Stimulated activated CD4-positive, alpha-beta T cell treated with anti-CD3 and anti-CD28 coated beads, Interleukin-15, amount 100 ng/mL, for 1 hour (primary cell): ENCODE data around the gene CAMK2N1.
"Not testable (repeated sequence)": the region's sequence is repeated elsewhere in the genome, so short reads cannot be mapped to it uniquely, and the experiment has no call there.

Experiments used
- DNase-seq, 2 donors: peaks; one replicate each; pipeline ENCODE4 v3.0.0-alpha.2; 2020; ENCODE audit warnings: low read depth in 1 of 2, low spot score in 1 of 2

Gene CAMK2N1

GRCh38 chr1:20496725-20497383 lies 10.8 kb upstream of the CAMK2N1 start:
- DNase-seq = not testable (repeated sequence)

GRCh38 chr1:20496241-20496661 lies 10.2 kb upstream of the CAMK2N1 start:
- DNase-seq = no peak

- no peak for DNase-seq
These were observed 9.7 kb upstream of the CAMK2N1 start for GRCh38 chr1:20495661-20496060.

GRCh38 chr1:20494609-20495311 lies 8.8 kb upstream of the CAMK2N1 start:
- no peak for DNase-seq

- DNase-seq = peak; percentile 63 to 72
These were observed 8.0 kb upstream of the CAMK2N1 start for GRCh38 chr1:20493839-20494608.

- no peak for DNase-seq
These were observed 7.3 kb upstream of the CAMK2N1 start for GRCh38 chr1:20493309-20493708.

GRCh38 chr1:20492751-20493150 lies 6.7 kb upstream of the CAMK2N1 start:
- DNase-seq = no peak

GRCh38 chr1:20491866-20492265 lies 5.9 kb upstream of the CAMK2N1 start:
- no peak for DNase-seq

- no peak for DNase-seq
These were observed 5.2 kb upstream of the CAMK2N1 start for GRCh38 chr1:20491178-20491577.

GRCh38 chr1:20487236-20487590 lies 1.2 kb upstream of the CAMK2N1 start:
- DNase-seq = no peak

GRCh38 chr1:20486457-20487235 lies 636 bp upstream of the CAMK2N1 start:
- DNase-seq = no peak

- no peak for DNase-seq
These were observed 1.2 kb downstream of the CAMK2N1 start for GRCh38 chr1:20484519-20485462.

- no peak for DNase-seq
These were observed 2.0 kb downstream of the CAMK2N1 start for GRCh38 chr1:20483833-20484518.

GRCh38 chr1:20483098-20483832 lies 2.7 kb downstream of the CAMK2N1 start:
- no peak for DNase-seq

GRCh38 chr1:20481643-20482498 lies 4.1 kb downstream of the CAMK2N1 start:
- DNase-seq = no peak

GRCh38 chr1:20480951-20481617 lies 4.9 kb downstream of the CAMK2N1 start:
- DNase-seq = no peak

GRCh38 chr1:20480243-20480944 lies 5.6 kb downstream of the CAMK2N1 start:
- no peak for DNase-seq
